HG02798 (cell line): ENCODE data around the gene FIBCD1.
"Not testable (repeated sequence)": the region's sequence is repeated elsewhere in the genome, so short reads cannot be mapped to it uniquely, and the experiment has no call there.

Experiments
- ATAC-seq: cut with Tn5 transposase; IDR thresholded peaks from one replicate; pipeline ENCODE4 v1.9.1; 2021; ENCODE audit warnings: mild to moderate bottlenecking; ENCODE audit not compliant: unreplicated experiment, poor library complexity

FIBCD1 gene

GRCh38 chr9:130974697-130975096 lies 35.6 kb upstream of the FIBCD1 start:
- ATAC-seq: no peak

- no peak for ATAC-seq
These were observed 34.7 kb upstream of the FIBCD1 start for GRCh38 chr9:130973686-130974281.

GRCh38 chr9:130972957-130973685 lies 34.1 kb upstream of the FIBCD1 start:
- ATAC-seq: no peak

- no peak for ATAC-seq
These were observed 33.4 kb upstream of the FIBCD1 start for GRCh38 chr9:130972277-130972956.

GRCh38 chr9:130971294-130971849 lies 32.3 kb upstream of the FIBCD1 start:
- ATAC-seq: no peak

GRCh38 chr9:130970855-130971254 lies 31.8 kb upstream of the FIBCD1 start:
- no peak for ATAC-seq

- no peak for ATAC-seq
These were observed 31.0 kb upstream of the FIBCD1 start for GRCh38 chr9:130970052-130970451.

- ATAC-seq: no peak
These were observed 26.6 kb upstream of the FIBCD1 start for GRCh38 chr9:130965680-130966079.

- ATAC-seq: no peak
These were observed 24.9 kb upstream of the FIBCD1 start for GRCh38 chr9:130963916-130964315.

- no peak for ATAC-seq
These were observed 24.4 kb upstream of the FIBCD1 start for GRCh38 chr9:130963337-130963908.

- ATAC-seq: no peak
These were observed 23.6 kb upstream of the FIBCD1 start for GRCh38 chr9:130962418-130963316.

- no peak for ATAC-seq
These were observed 22.7 kb upstream of the FIBCD1 start for GRCh38 chr9:130961511-130962300.

- no peak for ATAC-seq
These were observed 21.7 kb upstream of the FIBCD1 start for GRCh38 chr9:130960522-130961378.

GRCh38 chr9:130959809-130960334 lies 20.8 kb upstream of the FIBCD1 start:
- ATAC-seq: no peak

- ATAC-seq: not testable (repeated sequence)
These were observed 19.5 kb upstream of the FIBCD1 start for GRCh38 chr9:130958564-130958963.

GRCh38 chr9:130957451-130958203 lies 18.6 kb upstream of the FIBCD1 start:
- no peak for ATAC-seq
